H1 (cell line): Measurements from ENCODE around the gene HOXD4. TPM values are rescaled to one million over a fixed set of nuclear protein-coding genes. Genes with fewer than 3 reads are reported as not detected.

Experiments
- CTCF ChIA-PET: fragments of 300-600 bp; sonication (Branson Sonifier 250); formaldehyde crosslinking; loops from one replicate; lab custom pipeline; 2021; ENCODE audit not compliant: partially characterized antibody; lab: Charles Lee
- POLR2A ChIA-PET: fragments of 300-600 bp; sonication (Branson Sonifier 250); formaldehyde crosslinking; loops from one replicate; lab custom pipeline; 2021; ENCODE audit warnings: inconsistent platforms; ENCODE audit not compliant: partially characterized antibody; lab: Charles Lee
- DNase-seq, 2 experiments: peaks; one replicate each; pipeline versions ENCODE4 v3.0.0 to v3.0.0-alpha.2; 2010 to 2022; ENCODE audit warnings: low spot score in 2 of 2, low read depth in 1 of 2, mixed read lengths in 1 of 2
- FAIRE-seq: peaks from 2 replicates; lab custom pipeline; 2011; peaks lifted over from hg19 to GRCh38; lab: Jason Lieb, UNC
- H2AFZ ChIP-seq: 2 replicates; pipeline ENCODE4 v1.8.1; 2012; ENCODE audit warnings: low read length, inconsistent platforms
- H2AK5ac ChIP-seq: 2 replicates; pipeline ENCODE4 v1.6.1; 2013; ENCODE audit warnings: low read depth, low read length
- H2BK120ac ChIP-seq: replicated peaks from 2 replicates; pipeline ENCODE3; 2013; ENCODE audit warnings: low read depth, low read length, inconsistent platforms
- H2BK12ac ChIP-seq: 2 replicates; pipeline ENCODE4 v1.6.1; 2013; ENCODE audit warnings: low read depth, low read length
- H2BK15ac ChIP-seq: 2 replicates; pipeline ENCODE4 v1.6.1; 2013; ENCODE audit warnings: low read length
- H2BK20ac ChIP-seq: 2 replicates; pipeline ENCODE4 v1.6.1; 2013; ENCODE audit warnings: low read length
- H2BK5ac ChIP-seq: 2 replicates; pipeline ENCODE4 v1.6.1; 2013; ENCODE audit warnings: low read depth, low read length
- H3K14ac ChIP-seq: 2 replicates; pipeline ENCODE4 v1.6.1; 2013; ENCODE audit warnings: inconsistent platforms; ENCODE audit not compliant: insufficient read length
- H3K18ac ChIP-seq: 2 replicates; pipeline ENCODE4 v1.6.1; 2013; ENCODE audit warnings: low read length; ENCODE audit errors: extremely low read depth
- H3K23ac ChIP-seq: 2 replicates; pipeline ENCODE4 v1.6.1; 2013; ENCODE audit warnings: inconsistent platforms; ENCODE audit not compliant: insufficient read length
- H3K23me2 ChIP-seq: 2 replicates; pipeline ENCODE4 v1.6.1; 2013; ENCODE audit warnings: low read depth, low read length
- H3K27ac ChIP-seq: 2 replicates; pipeline ENCODE4 v1.6.1; 2011; ENCODE audit warnings: low read depth, low read length, inconsistent platforms
- H3K27me3 ChIP-seq, 4 experiments: replicated peaks in 1 of 4; 1 replicate in 1 of 4; 2 replicates in 3 of 4; pipeline versions ENCODE4 v1.6.1 to v1.8.1; 2011 to 2013; ENCODE audit warnings: low read length in 3 of 4, mild to moderate bottlenecking in 3 of 4, inconsistent platforms in 2 of 4, mixed read lengths in 2 of 4, moderate library complexity in 1 of 4; ENCODE audit not compliant: control insufficient read depth in 3 of 4, insufficient read depth in 3 of 4; ENCODE audit errors: extremely low read depth in 1 of 4
- H3K36me3 ChIP-seq, 4 experiments: 2 replicates each; pipeline versions ENCODE4 v1.6.1 to v1.8.1; 2011 to 2013; ENCODE audit warnings: mild to moderate bottlenecking in 4 of 4, low read length in 3 of 4, moderate library complexity in 2 of 4, control low read depth in 1 of 4, inconsistent platforms in 1 of 4; ENCODE audit not compliant: insufficient read depth in 4 of 4, control insufficient read depth in 2 of 4
- H3K4ac ChIP-seq: replicated peaks from 2 replicates; pipeline ENCODE3; 2013; ENCODE audit warnings: low read length, low read depth, mixed read lengths, inconsistent platforms; ENCODE audit not compliant: insufficient read length
- H3K4me1 ChIP-seq, 4 experiments: replicated peaks in 1 of 4; 1 replicate in 1 of 4; 2 replicates in 3 of 4; pipeline versions ENCODE4 v1.6.1 to v1.8.1; 2011 to 2013; ENCODE audit warnings: low read length in 3 of 4, inconsistent platforms in 2 of 4, mixed read lengths in 1 of 4; ENCODE audit not compliant: insufficient read depth in 4 of 4, control insufficient read depth in 3 of 4
- H3K4me2 ChIP-seq, 2 experiments: 2 replicates each; pipeline versions ENCODE4 v1.6.1 to v1.8.1; 2011 to 2013; ENCODE audit warnings: low read depth in 2 of 2, low read length in 2 of 2, control low read depth in 1 of 2, inconsistent platforms in 1 of 2, mild to moderate bottlenecking in 1 of 2; ENCODE audit not compliant: insufficient read depth in 1 of 2
- H3K4me3 ChIP-seq, 4 experiments: fragments of 200-600, 300-600 bp in 1 of 4; sonication (generic), shearing (Covaris generic), sonication (Bioruptor Twin) in 1 of 4; 2 replicates each; pipeline versions ENCODE4 v1.5.1 to v1.8.1; 2011 to 2016; ENCODE audit warnings: low read length in 4 of 4, low read depth in 3 of 4, control low read depth in 2 of 4, inconsistent platforms in 2 of 4, mild to moderate bottlenecking in 2 of 4, mixed read lengths in 1 of 4, moderate library complexity in 1 of 4; ENCODE audit not compliant: insufficient read depth in 2 of 4; ENCODE audit errors: extremely low read depth in 1 of 4
- H3K56ac ChIP-seq: replicated peaks from 2 replicates; pipeline ENCODE3; 2013; ENCODE audit warnings: low read depth, mild to moderate bottlenecking, mixed read lengths, low read length, inconsistent platforms; ENCODE audit not compliant: insufficient read length
- H3K79me1 ChIP-seq: 2 replicates; pipeline ENCODE4 v1.6.1; 2013; ENCODE audit warnings: low read depth, low read length, control low read depth
- H3K79me2 ChIP-seq, 2 experiments: 2 replicates each; pipeline versions ENCODE4 v1.6.1 to v1.8.1; 2012 to 2013; ENCODE audit warnings: low read length in 2 of 2, mild to moderate bottlenecking in 2 of 2, inconsistent platforms in 1 of 2; ENCODE audit not compliant: insufficient read depth in 2 of 2, control insufficient read depth in 1 of 2
- H3K9ac ChIP-seq, 4 experiments: replicated peaks in 1 of 4; 1 replicate in 1 of 4; 2 replicates in 3 of 4; pipeline versions ENCODE4 v1.6.1 to v1.8.1; 2011 to 2013; ENCODE audit warnings: low read depth in 3 of 4, low read length in 3 of 4, control low read depth in 2 of 4, mild to moderate bottlenecking in 2 of 4, moderate library complexity in 2 of 4, inconsistent platforms in 1 of 4; ENCODE audit errors: extremely low read depth in 1 of 4
- H3K9me3 ChIP-seq, 2 experiments: 2 replicates each; pipeline versions ENCODE4 v1.6.1 to v1.8.1; 2012 to 2013; ENCODE audit warnings: mild to moderate bottlenecking in 2 of 2, moderate library complexity in 2 of 2, control low read depth in 1 of 2, inconsistent platforms in 1 of 2, low read depth in 1 of 2, low read length in 1 of 2, mixed read lengths in 1 of 2; ENCODE audit not compliant: insufficient read depth in 2 of 2
- H4K20me1 ChIP-seq, 2 experiments: replicated peaks in 1 of 2; 2 replicates each; pipeline versions ENCODE3 to v1.8.1; 2011 to 2013; ENCODE audit warnings: inconsistent platforms in 2 of 2, low read length in 2 of 2, mild to moderate bottlenecking in 1 of 2; ENCODE audit not compliant: insufficient read depth in 2 of 2, control insufficient read depth in 1 of 2
- H4K5ac ChIP-seq: 2 replicates; pipeline ENCODE4 v1.6.1; 2013; ENCODE audit warnings: low read length, low read depth, mixed read lengths, inconsistent platforms; ENCODE audit not compliant: insufficient read length
- H4K8ac ChIP-seq: 2 replicates; pipeline ENCODE4 v1.8.0; 2013; ENCODE audit warnings: mild to moderate bottlenecking, moderate library complexity, low read length, inconsistent platforms; ENCODE audit not compliant: insufficient read depth; ENCODE audit errors: extremely low read depth
- H4K91ac ChIP-seq: replicated peaks from 2 replicates; pipeline ENCODE3; 2013; ENCODE audit warnings: low read length, mixed read lengths, inconsistent platforms; ENCODE audit not compliant: insufficient read length
- CBX8 ChIP-seq: fragments of 300-800, 300-1000 bp; sonication (generic); IDR thresholded peaks from 2 replicates; pipeline ENCODE4 v1.7.1; 2016; ENCODE audit warnings: low read depth, low read length, borderline replicate concordance
- GTF2F1 ChIP-seq: IDR thresholded peaks from 2 replicates; pipeline ENCODE4 v1.6.1; 2012; ENCODE audit warnings: low read depth, low read length, improper control_type of control experiment, borderline replicate concordance
- JUND ChIP-seq: IDR thresholded peaks from 2 replicates; pipeline ENCODE4 v1.6.1; 2011; ENCODE audit warnings: mild to moderate bottlenecking, improper control_type of control experiment, low read length
- KDM1A ChIP-seq: fragments of 200-600, 300-600 bp; sonication (generic); IDR thresholded peaks from 2 replicates; pipeline ENCODE4 v1.7.1; 2016; ENCODE audit warnings: mild to moderate bottlenecking, low read length, borderline replicate concordance
- KDM5A ChIP-seq: fragments of 200-600 bp; IDR thresholded peaks from 2 replicates; pipeline ENCODE4 v1.7.1; 2012; ENCODE audit warnings: mild to moderate bottlenecking, low read length, inconsistent platforms, mixed read lengths
- PHF8 ChIP-seq: fragments of 200-600 bp; sonication (generic); conservative IDR thresholded peaks from 2 replicates; pipeline ENCODE4 v1.7.1; 2012; ENCODE audit warnings: low read depth, mild to moderate bottlenecking, inconsistent platforms, low read length, moderate library complexity
- POLR2A ChIP-seq, 2 experiments: IDR thresholded peaks; 1 replicate in 1 of 2; 2 replicates in 1 of 2; pipeline ENCODE4 v1.6.1; 2011; ENCODE audit warnings: low read depth in 2 of 2, low read length in 2 of 2, mild to moderate bottlenecking in 2 of 2; ENCODE audit errors: control extremely low read depth in 1 of 2
- RAD21 ChIP-seq, 2 experiments: IDR thresholded peaks in 1 of 2; conservative IDR thresholded peaks in 1 of 2; 2 replicates each; pipeline ENCODE4 v1.6.1; 2011; ENCODE audit warnings: low read depth in 2 of 2, low read length in 2 of 2, improper control_type of control experiment in 1 of 2, inconsistent platforms in 1 of 2, mild to moderate bottlenecking in 1 of 2, moderate library complexity in 1 of 2
- RNF2 ChIP-seq: fragments of 200-900, 300-1000 bp; sonication (generic); IDR thresholded peaks from 2 replicates; pipeline ENCODE4 v1.7.1; 2016; ENCODE audit warnings: borderline replicate concordance, low read depth, mild to moderate bottlenecking, antibody characterized with exemption, low read length; ENCODE audit not compliant: poor library complexity, severe bottlenecking; ENCODE audit errors: missing control alignments
- SUZ12 ChIP-seq: fragments of 200-600 bp; sonication (generic); IDR thresholded peaks from 2 replicates; pipeline ENCODE4 v1.6.1; 2012; ENCODE audit warnings: mild to moderate bottlenecking, inconsistent platforms, low read length, moderate library complexity, mixed read lengths
- TCF12 ChIP-seq: IDR thresholded peaks from 2 replicates; pipeline ENCODE4 v1.6.1; 2011; ENCODE audit warnings: low read depth, mild to moderate bottlenecking, low read length
- WGBS, 2 experiments: shearing (Covaris generic) in 1 of 2; methylation state at CpG; one replicate each; pipeline versions ENCODE4 v1.1.6 to v1.1.7; 2013 to 2015; ENCODE audit warnings: low lambda C conversion rate in 2 of 2, mixed read lengths in 2 of 2, inconsistent platforms in 1 of 2, low coverage in 1 of 2, missing lambda C conversion rate in 1 of 2; ENCODE audit not compliant: insufficient replicate concordance in 2 of 2, insufficient coverage in 1 of 2, insufficient read length in 1 of 2; ENCODE audit errors: extremely low coverage in 1 of 2, missing lambda C conversion rate in 1 of 2; 5-methylcytosine and 5-hydroxymethylcytosine counted together
- polyA plus RNA-seq, 7 experiments: library from polyadenylated mRNA; depleted of rRNA in 3 of 7; stranded (reverse) in 5 of 7; unstranded in 2 of 7; fragments of >200 nt in 5 of 7; fragments of 200-250 nt in 2 of 7; gene quantifications; 1 replicate in 5 of 7; 2 replicates in 1 of 7; 4 replicates in 1 of 7; pipeline versions ENCODE4 v1.2.1 to v1.2.3, GENCODE V29; 2011 to 2013; ENCODE audit warnings: missing spikeins in 2 of 7, mixed read lengths in 2 of 7
- total RNA-seq: library from RNA; stranded (reverse); fragmentation: NEBNext Ultra II Directional; extraction: Animal tissue kit (Norgen Biotek cat#: 25700); gene quantifications from 2 replicates; pipeline ENCODE4 v1.2.1, GENCODE V29; 2021

HOXD4 gene
- total and polyA plus RNA-seq, 2 of the 8 experiments (the other 6 are each of a cell fraction or from before 2014, with no cell fraction given) = not detected

DNA sequence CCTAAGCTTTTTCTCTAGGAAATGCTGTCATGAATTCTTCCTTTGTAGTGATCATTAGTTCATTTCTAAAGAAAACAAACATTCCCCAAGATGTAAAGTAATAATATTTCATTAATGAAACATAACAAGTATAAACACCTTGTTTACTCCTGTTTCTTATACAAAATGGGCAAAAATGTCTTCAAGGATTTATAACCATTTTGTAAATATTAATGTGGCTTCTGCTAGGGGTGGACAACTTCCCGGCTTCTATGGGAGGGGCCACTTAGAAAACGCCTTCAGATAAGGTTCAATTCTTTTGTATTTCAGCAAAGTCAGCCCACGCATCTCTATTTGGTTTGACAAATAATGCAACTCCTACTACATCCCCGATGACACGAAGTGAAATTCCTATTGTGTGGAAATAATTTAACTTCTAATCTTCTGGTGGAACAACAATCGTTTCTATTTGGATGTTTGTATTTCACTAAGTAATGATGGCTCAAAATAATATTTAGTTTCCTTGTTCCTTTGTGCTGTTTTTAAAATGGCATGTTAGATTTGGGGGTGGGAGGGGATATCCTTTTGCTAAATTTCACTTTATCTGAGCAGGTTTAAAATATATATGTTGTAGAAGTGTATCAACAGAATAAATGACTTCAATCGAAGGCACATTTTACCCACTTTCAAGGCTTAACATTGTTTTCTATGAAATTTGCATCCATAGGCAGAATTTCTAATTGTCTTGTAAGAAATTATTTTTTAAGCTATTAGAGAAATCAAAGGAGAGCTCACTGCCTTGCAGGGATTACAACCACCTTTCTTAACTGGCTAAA, 22.4 kb downstream of the HOXD4 start:
- Histone ChIP-seq H4K5ac (no peak overlapping the region), H3K9me3 (no peaks in the 10 kb centered on the region), H2BK120ac (no peak overlapping the region), H2BK5ac (no peak overlapping the region), H3K4me1 (peaks cover 3 to 28% (median 16%) of the 10 kb centered on the region in 4 experiments), H3K18ac (no peak overlapping the region), H3K79me2 (no peaks in the 10 kb centered on the region), H3K36me3 (no peaks in the 10 kb centered on the region; a peak in 1 of 8 replicates), H2BK15ac (no peak overlapping the region), H3K4ac (no peak overlapping the region), H3K9ac (no peak overlapping the region), H3K27ac (no peak overlapping the region), H3K27me3 (peaks cover 94 to 100% (median 99%) of the 10 kb centered on the region in 4 experiments), H4K91ac (no peak overlapping the region), H4K20me1 (peaks cover 3 to 39% of the 10 kb centered on the region in 2 experiments), H3K4me3 (no peak overlapping the region), H4K8ac (no peak overlapping the region), H2BK12ac (no peak overlapping the region), H3K56ac (no peak overlapping the region), H3K79me1 (no peaks in the 10 kb centered on the region), H3K23ac (no peak overlapping the region), H3K4me2 (peak overlapping the region in 1 of 2 experiments; percentile 69; a peak in 1 of 4 replicates), H3K14ac (no peak overlapping the region), H3K23me2 (peaks cover 9% of the 10 kb centered on the region; the same call in 1 of the 2 replicates), H2BK20ac (no peak overlapping the region), H2AK5ac (no peak overlapping the region), H2AFZ (no peak overlapping the region)
- FAIRE-seq (no peak), DNase-seq (no peak)
- POLR2A ChIA-PET = interaction anchor here (1.3 kb wide), 1 partner anchor 16 kb away, joined by 3 read pairs; no protein-coding TSS in a partner anchor
- WGBS, 2 experiments = 37% methylated on average over 7 of the region's 7 CpGs; no CpG with 5 or more reads in 1 of the 2 experiments
- CTCF ChIA-PET = interaction anchor here (0.9 to 7.5 kb wide), 16 partner anchors 12 to 469 kb away, joined by 3 to 60 read pairs (median 4); partner anchors contain the start of genes HOXD1, HOXD4 and HOXD9
- TF ChIP-seq CBX8 (no peak), PHF8 (no peak), SUZ12 (no peak), RAD21 (IDR thresholded peaks at IDR 0.05 in 1 of 2, conservative IDR thresholded peaks at IDR 0.05 in 1 of 2; ENCODE audit: low read depth in 2 of 2, low read length in 2 of 2) (no peak), JUND (no peak), POLR2A (IDR thresholded peaks at IDR 0.05; ENCODE audit: control extremely low read depth in 1 of 2, low read depth in 2 of 2, low read length in 2 of 2) (no peak), KDM1A (no peak), KDM5A (no peak), GTF2F1 (no peak), RNF2 (no peak), TCF12 (no peak)
